Transverse colon (tissue), 3 donors: ENCODE data around the gene STOX2.

Experiments
- CTCF ChIP-seq, 5 experiments: fragments of 200-600 bp in 3 of 5; fragments of 450-650 bp in 2 of 5; sonication (generic) in 3 of 5; IDR thresholded peaks; 1 replicate in 2 of 5; 2 replicates in 3 of 5; pipeline ENCODE4 v1.5.1; 2016 to 2017; ENCODE audit warnings: antibody characterized with exemption in 5 of 5, inconsistent platforms in 3 of 5, mild to moderate bottlenecking in 2 of 5, moderate library complexity in 1 of 5
- POLR2A ChIP-seq: fragments of 450-650 bp; IDR thresholded peaks from one replicate; pipeline ENCODE4 v1.6.1; 2016; ENCODE audit warnings: antibody characterized with exemption, mild to moderate bottlenecking, moderate library complexity

DNA sequence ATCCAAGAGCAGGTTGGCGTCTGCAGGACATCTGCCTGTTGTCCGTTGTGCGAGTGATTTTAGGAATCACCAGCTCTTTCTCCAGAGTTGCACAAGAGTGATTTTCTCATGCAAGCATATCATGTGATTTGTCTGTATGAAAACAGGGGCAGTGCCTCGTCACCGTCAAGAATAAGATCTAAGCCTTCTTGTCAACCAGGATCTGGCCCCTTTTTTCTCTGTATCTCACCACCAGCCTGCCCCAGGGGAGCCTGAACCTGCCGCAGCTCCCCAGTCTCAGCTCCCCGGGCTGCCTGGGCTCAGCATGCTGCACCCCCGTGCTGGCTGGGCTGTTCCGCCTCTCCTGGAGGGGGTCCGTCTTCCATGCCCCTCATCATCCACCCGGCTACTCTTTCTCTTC is 90.5 kb downstream of the STOX2 start:
- no peak for TF ChIP-seq CTCF (IDR thresholded peaks at IDR 0.05)
- TF ChIP-seq POLR2A = no peak
